ENCODE data around the gene CACNB1.

The CACNB1 gene

DNA sequence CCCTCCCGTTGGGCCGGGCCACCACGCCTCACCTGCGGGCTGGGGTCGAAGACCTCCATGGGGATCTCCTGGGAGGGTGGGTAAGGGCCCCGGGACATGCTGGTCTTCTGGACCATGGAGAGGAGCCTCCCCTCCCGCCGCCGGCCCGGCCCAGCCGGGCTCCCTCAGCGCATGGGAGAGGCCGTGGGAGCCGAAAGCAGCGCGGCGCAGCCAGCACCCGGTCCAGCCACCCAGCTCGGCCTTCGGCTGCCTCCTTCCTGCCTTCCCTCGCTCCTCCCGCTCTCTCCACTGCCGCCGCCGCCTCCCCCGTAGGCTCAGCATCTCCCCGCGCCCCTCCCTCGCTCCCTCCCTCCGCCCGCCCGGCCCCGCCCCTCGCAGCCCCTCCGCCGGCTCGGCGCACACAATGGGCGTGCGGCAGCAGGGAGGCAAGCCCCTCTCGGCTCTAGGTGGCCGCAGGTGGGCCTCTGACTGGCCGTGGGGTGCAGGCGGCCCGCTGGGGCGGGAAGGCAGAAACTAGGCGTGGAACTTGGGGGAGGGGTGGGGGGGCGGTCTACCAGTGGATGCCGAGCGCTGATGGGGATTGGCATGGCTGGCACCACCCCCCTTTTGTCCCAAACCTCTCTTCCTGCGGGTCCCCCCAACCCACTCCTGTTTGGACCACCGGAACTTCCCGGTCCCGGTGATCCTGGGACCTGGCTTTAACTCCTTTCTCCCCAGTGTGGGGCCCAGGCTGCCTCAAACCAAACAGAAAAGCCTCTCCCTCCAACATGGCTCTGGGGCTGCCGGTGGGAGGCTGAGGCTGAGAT lies at the start of gene CACNB1:
CACNB1 (minus strand) TSS at position 290 of the 806 bp plus-strand sequence; CDS start at position 116, 174 bp downstream.
- peak; percentile 46 to 75 (median 56) for DNase-seq (ENCODE audit: low read depth in 2 of 3, low spot score in 1 of 3)

DNA sequence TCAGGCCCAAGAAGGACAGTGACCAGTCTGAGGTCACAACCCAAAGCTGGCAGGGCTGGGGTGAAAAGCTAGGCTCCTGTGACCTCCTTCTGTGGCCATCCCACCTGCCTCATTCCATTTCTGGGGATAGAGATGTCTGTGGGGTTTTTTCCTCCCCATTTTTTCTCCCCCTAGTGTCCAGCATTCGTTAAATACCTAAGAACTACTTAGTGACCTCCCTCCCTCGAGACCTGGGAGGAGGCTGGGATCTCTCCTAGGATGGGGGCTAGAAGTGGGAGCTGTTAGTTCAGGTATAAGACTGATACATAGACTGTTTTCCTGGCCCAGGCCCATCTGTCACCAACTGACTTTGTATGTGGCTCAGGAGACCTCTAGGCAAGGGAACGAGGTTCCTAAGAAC lies 48.8 kb upstream of the CACNB1 start:
- DNase-seq (ENCODE audit: low read depth in 2 of 3, low spot score in 1 of 3): no peak

DNA sequence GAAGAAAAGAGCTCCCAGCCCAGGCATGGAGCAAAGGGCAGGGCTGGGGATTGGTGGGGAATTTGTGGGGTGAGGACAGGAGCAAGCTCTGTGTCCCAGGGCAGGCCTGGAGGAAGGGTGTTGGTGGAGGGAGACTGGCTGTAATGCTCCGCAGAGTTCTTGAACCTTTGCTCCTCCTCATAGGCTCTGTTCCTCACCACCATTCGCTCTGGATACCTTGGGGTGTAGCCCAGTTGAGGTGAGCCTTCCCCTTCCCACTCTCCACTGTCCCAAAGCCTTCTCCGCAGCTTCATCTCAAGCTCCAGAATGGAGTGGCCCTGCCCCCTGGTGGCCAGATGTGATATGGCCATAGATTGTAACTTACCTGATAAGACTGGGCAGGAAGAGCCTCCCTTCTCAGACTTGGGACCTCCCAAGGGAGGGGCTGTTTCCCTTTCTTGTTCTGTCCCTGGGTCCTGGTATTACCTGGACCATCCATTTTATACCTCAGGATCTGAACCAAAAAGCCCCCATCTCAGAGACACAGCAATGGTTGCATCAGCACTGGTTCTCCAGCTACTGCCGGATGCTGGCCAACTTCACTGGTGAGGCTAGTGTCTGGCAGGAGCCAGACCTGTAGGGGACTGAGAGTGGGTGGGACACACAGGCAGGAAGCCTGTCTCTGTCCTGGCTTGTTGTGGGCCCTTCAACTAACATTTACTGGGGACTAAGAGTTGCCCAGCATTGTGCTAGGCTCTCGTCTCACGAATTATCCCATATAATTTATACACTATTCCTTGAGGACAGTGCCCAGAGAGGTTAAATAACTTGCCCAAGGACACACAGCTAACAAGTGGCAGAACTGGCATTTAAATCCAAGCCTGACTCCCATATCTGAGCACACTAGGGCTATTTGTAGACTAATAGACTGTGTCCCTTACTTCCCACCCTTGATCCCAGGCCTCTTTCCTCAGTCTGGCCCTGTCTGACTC lies 47.4 kb upstream of the CACNB1 start:
- DNase-seq (ENCODE audit: low read depth in 2 of 3, low spot score in 1 of 3): peak; percentile 76 to 94 (median 80)

DNA sequence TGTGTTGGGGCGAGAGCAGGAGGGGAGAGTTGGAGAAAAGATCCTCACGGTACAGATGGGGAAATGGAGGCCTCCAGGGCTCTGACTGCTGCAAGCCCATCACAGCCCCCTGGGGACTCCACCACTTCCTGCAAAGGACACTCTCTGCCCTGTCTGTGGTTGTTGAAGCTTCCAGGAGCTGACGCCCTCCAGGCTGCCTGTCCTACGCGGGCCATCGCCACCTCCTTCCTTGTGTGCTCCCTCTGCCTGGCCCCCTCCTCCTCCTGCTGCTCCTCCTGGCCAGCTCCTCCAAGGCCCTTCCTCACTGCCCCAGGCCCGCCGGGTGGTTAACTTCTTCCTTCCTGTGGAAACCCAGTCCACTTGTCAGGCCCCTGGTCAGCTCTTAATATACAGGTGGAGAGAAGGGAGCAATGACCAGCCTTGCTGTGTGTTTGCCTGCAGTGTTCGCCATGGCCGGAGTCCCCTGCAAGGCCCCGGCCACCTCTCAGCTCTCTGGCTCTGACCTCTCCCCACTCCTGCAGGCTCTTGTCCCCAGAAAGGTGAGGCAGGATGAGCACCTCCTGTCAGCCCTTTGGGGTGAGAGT lies 46.6 kb upstream of the CACNB1 start:
- DNase-seq (ENCODE audit: low read depth in 2 of 3, low spot score in 1 of 3): no peak

DNA sequence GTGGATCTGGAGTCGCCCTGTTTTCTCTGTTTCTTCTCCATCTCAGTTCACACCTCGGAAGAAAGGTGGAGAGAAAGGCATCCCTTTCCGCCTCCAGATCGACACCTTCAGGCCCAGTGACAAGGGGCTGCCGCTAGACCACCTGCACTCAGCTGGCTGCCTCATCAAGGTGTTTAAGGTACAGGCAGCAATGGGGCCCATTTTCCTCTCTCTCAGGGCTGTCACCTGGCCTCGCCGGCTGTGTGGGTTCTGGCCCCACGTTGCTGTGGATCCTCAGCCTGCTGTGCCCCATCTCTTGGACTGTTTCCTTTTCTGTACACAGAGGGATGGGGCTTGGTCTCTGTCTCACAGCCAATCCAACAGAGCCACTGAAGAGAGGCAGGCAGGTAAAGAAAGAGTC lies 45.7 kb upstream of the CACNB1 start:
- no peak for DNase-seq (ENCODE audit: low read depth in 2 of 3, low spot score in 1 of 3)

DNA sequence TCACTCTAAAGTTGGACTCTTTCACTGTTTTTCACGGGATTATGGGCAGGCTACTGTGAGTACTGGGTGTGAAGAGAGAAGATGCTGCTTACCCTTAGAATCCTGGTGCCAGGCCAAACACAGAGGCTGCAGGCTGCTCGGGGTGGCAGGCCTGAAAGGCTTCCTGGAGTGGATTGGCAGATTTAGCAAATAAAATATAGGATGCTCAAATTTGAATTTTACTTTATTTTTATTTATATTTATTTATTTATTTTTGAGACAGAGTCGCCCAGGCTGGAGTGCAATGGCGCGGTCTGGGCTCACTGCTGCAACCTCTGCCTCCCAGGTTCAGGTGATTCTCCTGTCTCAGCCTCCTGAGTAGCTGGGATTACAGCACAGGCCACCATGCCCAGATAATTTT lies 43.2 kb upstream of the CACNB1 start:
- no peak for DNase-seq (ENCODE audit: low read depth in 2 of 3, low spot score in 1 of 3)

DNA sequence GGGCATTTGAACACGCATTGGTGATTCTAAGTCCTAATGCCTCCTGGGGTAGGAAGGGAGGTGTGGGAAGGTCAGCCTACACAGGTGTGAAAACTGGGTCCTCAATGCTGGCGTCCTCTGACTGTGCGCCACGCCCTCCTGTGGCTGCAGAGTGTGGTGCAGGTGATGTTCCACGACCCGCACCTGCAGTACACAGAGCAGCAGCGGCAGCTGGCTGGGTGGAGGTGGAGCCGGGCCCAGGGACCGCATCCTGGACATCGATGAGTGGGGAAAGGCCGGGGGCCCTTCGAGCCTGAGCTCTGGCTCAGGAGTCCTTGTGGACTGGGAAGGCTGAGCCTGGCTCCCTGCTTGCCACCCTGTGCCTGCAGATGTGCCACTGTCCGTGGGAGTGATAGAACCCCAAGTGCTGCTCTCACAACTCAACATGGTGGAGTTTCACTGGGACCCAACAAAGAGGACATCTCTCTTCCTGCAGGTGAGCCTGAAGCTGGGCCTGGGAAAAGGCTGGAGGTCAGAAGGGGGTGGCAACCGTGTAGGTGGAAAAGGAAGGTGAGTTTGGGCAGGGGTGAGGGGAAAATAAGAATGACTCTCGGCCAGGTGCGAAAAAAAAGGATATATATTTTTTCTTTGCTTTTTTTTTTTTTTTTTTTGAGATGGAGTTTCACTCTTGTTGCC lies 42.3 kb upstream of the CACNB1 start:
- peak; percentile 61 to 70 (median 64) for DNase-seq (ENCODE audit: low read depth in 2 of 3, low spot score in 1 of 3)

DNA sequence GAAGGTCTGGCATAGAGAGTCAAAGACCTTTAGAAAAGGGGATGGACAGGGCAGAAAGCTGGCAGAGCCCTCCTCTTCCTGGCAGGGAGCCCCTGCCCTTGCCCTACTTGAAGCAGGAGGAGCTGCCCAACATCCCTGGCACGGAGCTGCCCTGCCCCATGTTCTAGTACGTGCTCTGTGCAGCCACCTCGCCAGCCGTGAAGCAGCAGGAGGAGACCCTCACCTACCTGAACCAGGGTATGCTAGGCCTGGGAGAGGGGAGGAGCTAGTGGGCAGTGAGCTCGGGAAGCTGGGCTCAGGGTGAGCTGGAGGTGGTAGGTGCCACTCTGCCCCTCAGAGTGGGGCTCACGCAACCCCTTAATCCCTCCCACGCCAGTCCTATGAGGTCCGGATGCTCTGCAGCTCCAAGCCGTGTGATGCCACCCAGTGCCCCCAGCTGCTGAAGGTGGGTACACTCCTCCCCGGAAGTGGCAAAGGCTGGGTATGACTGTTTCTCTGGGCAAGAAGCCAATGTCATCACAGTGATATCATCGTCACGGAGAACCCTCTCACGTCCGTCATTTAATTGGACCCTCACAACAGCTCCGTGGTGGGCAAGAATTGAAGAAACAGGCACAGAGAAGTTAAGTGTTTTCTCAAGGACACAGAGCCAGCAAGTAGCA lies 41.0 kb upstream of the CACNB1 start:
- DNase-seq (ENCODE audit: low read depth in 2 of 3, low spot score in 1 of 3): peak; percentile 38 to 44 (median 41)

DNA sequence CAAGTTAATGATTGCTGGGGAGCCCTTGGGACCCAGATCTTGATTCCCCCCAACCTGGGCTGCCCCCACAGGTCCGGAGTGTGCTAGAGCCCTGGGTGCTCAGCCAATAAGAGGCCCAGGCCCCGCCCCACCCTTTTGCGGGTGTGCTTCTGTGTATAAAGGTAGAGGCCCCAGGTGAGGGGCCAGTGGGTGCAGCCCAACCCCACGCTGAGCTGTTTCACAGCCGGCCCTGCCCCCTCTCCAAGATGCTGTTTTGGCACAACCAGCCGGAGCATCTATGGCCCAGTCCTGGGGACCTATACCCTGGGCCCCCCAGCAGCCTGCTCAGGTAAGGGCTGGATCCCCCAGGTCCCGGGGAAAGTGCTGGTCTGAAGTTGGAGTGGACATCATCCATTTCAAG lies 40.1 kb upstream of the CACNB1 start:
- no peak for DNase-seq (ENCODE audit: low read depth in 2 of 3, low spot score in 1 of 3)

DNA sequence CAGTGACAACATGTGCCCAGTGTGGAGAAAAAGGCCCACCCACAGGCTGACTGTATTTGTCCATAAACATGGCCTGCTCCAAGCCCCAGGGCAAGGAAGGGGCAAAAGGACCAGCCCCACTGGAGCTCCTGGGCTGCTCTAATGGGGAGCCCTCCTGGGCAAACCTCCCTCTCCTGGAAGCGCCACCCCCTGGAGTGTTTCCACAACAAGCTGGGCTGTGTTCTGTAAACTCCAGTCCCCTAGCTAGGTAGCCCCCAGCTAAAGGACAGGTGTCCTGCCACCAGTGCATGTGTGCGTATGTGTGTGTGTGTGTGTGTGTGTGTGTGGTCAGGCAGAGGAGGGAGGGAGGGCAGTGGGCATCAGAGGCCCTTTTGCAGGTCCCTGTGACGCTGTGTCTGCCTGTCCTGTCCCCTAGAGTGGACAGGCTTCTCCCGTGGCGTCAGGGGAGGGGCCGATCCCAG lies 39.5 kb upstream of the CACNB1 start:
- no peak for DNase-seq (ENCODE audit: low read depth in 2 of 3, low spot score in 1 of 3)

DNA sequence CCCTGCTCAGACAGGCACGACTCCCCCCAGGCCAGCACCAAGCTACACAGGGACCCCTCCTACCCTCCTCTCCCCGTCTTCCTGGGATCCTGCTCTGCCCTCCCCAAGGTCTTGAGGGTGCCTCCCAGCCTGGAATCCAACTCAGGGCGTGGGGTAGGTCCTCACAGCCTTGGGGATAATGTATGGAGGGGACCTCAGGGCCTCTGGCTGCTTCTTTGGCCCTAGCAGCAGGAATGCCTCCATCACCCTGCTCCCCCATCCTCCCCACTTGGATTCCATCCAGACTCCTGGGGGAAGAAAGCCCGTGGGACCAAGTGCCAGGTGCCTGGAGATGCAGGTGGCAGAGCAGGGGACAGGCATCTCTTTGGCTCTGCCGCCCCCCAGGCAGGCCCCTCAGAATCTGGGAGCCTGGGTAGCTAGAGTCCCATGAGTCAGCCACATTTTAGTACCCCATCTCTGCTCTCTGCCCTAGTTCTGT lies 39.0 kb upstream of the CACNB1 start:
- no peak for DNase-seq (ENCODE audit: low read depth in 2 of 3, low spot score in 1 of 3)

DNA sequence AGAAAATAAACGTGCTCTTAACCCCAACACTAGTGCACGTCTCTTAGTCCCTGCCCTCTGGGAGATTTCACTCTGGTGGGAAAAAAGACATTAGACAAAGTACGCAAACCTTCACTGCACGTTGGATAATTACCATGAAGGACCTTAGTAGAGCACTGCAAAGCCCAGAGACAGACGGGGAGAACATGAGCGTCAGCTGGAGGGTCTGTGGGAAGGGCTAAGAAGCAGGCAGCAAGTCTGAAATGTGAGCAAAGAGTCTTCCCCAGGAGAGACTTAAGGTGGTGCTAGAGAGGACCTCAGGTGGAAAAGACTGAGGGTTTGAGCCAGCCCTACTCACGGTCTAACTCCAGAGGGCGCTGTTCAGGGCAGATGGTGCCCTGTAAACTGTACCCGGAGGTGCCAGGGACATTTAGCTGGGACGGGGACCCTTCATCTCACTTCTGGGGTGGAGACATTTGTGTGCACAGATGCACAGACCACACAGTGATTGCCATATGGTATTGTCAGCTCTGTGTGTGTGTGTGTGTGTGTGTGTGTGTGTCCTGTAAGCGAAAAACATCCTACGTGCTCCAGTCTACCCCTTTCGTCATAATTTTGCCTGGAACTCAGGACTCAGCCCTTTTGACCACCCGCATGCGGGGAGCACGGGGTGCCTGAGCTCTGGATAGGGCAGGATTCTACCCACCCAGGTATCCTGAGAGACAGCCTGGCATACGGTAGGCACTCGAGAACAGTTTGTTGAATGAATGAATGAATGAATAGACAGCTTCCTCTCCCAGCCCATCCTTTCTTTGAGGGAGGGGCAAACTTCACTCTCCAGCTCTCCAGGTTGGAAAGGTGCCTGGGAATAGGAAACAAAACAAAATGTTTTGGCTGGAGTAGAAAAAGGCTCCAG lies 38.3 kb upstream of the CACNB1 start:
- peak; percentile 34 to 47 (median 37) for DNase-seq (ENCODE audit: low read depth in 2 of 3, low spot score in 1 of 3)

DNA sequence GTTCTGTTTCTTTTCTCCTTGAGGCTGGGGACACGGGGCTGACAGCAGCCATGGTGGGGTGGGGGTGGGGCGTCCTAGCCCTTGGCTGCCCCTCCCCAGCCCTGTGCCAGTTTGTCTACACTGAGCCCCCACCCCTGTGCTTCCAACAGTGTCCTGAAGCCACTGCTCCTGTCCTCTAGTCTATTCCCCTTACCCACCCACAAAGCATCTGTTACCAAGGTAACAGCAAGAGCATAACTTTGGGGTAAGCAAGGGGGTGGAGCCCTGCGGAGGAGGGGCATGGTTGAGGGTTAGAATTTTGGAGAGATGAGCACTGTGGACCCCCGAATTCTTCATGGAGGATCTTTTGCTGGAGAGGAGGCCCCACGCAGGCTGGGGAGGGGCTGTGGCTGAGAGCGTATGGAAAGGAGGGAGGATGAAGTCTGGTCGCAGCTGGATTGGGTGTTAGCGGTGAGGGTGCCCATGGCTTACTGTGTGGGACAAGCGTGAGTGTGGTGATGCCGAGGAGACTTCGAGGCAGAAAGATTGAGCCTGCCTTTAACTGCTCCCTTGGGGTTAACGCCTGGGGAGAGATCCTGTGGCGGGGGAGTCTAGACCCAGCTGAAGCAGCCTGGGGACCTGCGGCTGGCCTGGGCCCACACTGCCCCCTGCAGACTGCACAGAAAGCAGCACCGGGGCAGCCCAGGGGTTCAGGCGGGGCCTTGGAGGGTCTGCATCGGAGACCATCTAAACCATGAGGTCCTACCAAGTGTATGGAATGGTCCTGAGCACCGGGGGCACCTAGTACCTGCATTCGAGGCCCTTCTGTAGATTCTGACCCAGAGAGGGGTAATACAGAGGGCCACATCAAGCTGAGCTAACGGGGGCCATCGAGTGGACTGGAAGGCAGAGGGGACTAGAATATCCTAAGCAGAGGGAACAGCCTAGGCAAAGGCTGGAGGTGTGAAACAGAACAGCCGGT lies 34.4 kb upstream of the CACNB1 start:
- DNase-seq (ENCODE audit: low read depth in 2 of 3, low spot score in 1 of 3): peak in 2 of 3 donors; percentile 31 to 44

DNA sequence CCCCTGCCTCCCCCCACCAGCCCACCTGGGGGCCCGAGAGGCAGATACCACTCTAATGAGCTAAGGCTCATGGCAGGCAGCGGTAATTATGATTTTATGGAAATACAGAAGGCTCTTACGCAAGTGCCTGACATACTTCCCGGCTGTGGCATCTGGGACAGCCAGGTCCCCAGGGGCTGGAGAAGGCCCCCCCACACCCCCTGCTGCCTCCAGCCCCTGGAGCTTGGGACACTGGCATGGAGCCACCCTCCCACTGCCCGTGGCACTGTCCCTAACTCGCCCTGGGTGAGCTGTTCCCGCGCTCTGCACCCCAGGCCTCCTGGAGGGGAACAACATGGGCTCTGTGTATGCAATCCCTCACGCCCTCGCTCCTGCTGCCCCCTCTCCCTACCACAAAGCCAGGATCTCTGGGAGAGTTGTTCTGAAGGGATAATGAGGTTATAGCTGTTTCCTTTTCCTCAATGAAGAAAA lies 33.7 kb upstream of the CACNB1 start:
- no peak for DNase-seq (ENCODE audit: low read depth in 2 of 3, low spot score in 1 of 3)

DNA sequence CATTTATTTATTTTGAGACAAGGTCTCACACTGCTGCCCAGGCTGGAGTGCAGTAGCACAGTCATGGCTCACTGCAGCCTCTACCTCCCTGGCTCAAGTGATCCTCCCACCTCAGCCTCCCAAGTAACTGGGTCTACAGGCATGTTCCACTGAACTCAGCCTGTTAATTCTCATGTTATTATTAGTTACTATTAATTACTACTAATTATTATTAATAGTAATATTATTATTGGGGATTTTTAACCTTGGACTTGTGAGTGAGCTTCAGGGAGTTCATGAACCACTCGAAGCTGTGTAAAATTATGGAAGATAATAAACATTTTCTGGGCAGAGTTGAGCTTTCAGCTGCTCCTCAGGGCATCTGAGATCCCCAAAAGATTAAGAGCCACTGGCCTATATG lies 32.9 kb upstream of the CACNB1 start:
- no peak for DNase-seq (ENCODE audit: low read depth in 2 of 3, low spot score in 1 of 3)

DNA sequence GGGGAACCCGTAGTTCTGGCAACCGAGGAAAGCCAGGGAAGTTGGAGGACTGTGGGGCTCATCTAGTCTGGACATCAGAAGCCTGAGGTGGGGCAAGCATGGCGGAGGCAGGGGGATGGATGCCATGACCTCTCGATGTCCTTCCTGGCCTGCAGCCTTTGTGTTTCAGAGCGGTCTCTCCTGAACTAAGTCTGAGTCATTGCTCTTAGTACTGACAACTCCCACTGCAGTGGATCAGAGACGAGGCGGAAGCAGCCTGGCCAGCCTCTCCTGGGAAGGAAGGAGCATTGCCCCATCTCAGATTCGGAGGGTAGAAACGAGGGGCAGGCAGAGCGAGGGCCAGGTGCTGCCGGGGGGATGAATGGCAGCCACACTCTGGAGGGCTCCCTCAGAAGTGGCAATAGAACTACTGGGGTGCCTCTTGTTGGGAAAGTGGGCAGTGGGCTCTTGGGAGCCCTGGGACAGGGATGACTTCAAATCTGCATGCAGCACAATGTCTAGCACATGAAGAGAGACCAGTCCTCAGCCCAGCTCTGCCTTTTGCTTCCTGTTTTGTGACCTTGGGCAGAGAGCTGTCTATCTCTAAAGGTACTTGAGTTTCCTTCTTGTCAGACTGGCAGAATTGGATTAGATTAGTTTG lies 31.9 kb upstream of the CACNB1 start:
- DNase-seq (ENCODE audit: low read depth in 2 of 3, low spot score in 1 of 3): no peak

DNA sequence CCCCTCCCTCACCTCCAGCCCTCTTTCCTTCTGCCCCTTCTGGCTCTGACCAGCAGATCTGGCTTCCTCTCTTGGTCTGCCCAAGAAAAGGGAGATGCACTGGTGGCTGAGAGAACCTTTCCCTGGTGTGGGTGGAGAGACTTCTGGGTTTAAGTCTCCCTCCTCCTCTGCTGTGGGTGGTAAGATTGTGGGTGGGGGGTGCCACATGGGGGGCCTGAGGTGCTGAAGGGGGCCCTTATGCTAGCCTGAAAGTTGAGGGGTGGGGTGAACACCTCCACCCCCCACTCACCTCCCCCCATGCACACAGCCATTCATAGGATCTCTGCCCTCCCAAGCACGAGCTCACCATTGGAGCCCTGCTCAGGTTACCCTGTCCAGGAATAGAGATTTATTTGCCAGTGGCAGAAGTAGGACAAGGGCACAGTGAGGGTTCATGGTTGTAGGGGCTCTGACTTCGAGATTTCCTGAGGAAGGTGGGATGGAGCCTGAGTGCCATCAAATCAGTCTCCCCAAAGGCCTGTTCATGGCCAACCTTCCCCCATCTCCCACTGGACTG lies 30.0 kb upstream of the CACNB1 start:
- no peak for DNase-seq (ENCODE audit: low read depth in 2 of 3, low spot score in 1 of 3)
